ENCODE data around the gene TEX22. TPM values are rescaled to one million over a fixed set of nuclear protein-coding genes. Genes with fewer than 3 reads are reported as not detected.

TEX22 gene
- total RNA-seq, 1 donor from 2014 or later = 4.8 TPM

DNA sequence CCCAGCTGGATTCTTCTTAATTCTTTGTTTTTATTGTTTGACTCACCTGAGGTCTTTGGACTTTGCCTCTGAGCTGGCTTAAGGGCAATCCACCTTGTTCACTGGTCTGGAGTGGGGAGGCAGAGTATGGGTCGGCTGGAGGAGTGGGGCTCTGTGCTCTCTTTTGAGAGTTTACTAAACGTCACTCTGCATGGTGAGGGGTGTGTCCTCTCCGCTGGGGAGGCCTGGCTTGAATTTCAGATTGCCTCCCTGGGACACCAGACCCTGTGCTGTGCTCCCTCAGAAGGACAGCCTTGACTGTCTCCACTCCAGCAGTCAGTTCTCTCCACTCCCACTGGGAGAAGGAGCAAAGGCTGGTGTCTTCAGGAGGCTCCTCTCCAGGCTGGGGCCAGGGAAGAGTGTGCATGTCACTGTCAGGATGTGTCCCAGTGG, 19.4 kb downstream of the TEX22 start:
- peaks cover 11% of the 10 kb centered on the region for H3K27me3 Mint-ChIP-seq (ENCODE audit: low read depth)
- no peak overlapping the region for H3K27ac Mint-ChIP-seq
- H3K9me3 Mint-ChIP-seq = no peaks in the 10 kb centered on the region
- TF ChIP-seq, protein P1, sequence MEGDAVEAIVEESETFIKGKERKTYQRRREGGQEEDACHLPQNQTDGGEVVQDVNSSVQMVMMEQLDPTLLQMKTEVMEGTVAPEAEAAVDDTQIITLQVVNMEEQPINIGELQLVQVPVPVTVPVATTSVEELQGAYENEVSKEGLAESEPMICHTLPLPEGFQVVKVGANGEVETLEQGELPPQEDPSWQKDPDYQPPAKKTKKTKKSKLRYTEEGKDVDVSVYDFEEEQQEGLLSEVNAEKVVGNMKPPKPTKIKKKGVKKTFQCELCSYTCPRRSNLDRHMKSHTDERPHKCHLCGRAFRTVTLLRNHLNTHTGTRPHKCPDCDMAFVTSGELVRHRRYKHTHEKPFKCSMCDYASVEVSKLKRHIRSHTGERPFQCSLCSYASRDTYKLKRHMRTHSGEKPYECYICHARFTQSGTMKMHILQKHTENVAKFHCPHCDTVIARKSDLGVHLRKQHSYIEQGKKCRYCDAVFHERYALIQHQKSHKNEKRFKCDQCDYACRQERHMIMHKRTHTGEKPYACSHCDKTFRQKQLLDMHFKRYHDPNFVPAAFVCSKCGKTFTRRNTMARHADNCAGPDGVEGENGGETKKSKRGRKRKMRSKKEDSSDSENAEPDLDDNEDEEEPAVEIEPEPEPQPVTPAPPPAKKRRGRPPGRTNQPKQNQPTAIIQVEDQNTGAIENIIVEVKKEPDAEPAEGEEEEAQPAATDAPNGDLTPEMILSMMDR (IDR thresholded peaks at IDR 0.05; ENCODE audit: unreplicated experiment) = no peak
- peaks cover 32% of the 10 kb centered on the region for H3K4me1 Mint-ChIP-seq
- peaks cover 2% of the 10 kb centered on the region for H3K36me3 Mint-ChIP-seq
- no peak for DNase-seq (ENCODE audit: low spot score in 2 of 2, unreplicated experiment in 2 of 2)
- H3K4me3 Mint-ChIP-seq = peak overlapping the region; percentile 72

DNA sequence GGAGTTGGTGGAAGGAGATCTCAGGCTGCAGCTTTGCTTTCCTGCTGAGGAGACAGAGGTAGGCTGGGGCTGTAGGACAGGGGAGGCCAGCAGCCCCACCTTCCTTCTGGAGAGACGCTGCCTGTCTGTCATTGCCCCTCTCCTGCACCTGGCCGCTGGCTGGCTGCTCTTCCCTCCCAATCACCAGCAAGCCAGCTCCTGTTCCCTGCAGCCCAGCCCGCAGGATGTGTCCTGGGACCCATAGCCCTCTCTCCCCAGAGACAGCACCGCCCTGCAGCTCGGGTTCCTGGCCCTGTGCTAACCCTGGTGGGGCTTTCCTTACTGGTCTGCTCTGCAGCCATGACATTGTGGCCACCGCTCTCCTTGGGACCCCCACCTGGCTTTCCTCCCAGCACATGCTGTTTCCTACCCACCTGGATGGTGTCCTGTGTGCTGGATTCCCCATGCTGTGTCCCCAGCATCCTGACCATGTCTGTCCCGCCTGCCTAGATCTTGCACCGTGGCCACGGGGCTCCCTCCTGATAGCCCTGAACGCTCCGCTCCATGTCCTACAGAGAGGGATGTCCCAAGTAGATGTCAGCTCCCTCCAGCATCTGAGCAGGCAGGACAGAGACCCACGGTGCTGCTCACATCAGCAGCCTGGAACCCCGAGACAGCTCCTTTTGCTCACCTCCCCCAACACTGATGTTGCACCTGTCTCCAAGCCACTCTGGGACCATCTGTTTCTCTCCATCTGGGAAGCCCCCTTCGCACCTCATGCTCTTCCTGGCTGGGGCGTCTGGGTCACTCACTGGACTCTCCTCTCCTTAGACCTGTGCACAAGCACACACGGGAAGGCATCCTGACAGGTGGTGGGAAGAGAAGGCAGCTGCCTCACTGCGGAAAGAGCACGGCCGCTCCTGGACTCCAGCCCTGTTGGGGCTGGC, 20.2 kb downstream of the TEX22 start:
- DNase-seq (ENCODE audit: low spot score in 2 of 2, unreplicated experiment in 2 of 2) = no peak
- H3K27ac Mint-ChIP-seq = peak overlapping the region; percentile 43
- peaks cover 34% of the 10 kb centered on the region for H3K4me1 Mint-ChIP-seq
- TF ChIP-seq, protein P1 (IDR thresholded peaks at IDR 0.05; ENCODE audit: unreplicated experiment) = no peak
- peaks cover 3% of the 10 kb centered on the region for H3K27me3 Mint-ChIP-seq (ENCODE audit: low read depth)
- peaks cover 2% of the 10 kb centered on the region for H3K36me3 Mint-ChIP-seq
- no peaks in the 10 kb centered on the region for H3K9me3 Mint-ChIP-seq
- peak overlapping the region; percentile 72 for H3K4me3 Mint-ChIP-seq

DNA sequence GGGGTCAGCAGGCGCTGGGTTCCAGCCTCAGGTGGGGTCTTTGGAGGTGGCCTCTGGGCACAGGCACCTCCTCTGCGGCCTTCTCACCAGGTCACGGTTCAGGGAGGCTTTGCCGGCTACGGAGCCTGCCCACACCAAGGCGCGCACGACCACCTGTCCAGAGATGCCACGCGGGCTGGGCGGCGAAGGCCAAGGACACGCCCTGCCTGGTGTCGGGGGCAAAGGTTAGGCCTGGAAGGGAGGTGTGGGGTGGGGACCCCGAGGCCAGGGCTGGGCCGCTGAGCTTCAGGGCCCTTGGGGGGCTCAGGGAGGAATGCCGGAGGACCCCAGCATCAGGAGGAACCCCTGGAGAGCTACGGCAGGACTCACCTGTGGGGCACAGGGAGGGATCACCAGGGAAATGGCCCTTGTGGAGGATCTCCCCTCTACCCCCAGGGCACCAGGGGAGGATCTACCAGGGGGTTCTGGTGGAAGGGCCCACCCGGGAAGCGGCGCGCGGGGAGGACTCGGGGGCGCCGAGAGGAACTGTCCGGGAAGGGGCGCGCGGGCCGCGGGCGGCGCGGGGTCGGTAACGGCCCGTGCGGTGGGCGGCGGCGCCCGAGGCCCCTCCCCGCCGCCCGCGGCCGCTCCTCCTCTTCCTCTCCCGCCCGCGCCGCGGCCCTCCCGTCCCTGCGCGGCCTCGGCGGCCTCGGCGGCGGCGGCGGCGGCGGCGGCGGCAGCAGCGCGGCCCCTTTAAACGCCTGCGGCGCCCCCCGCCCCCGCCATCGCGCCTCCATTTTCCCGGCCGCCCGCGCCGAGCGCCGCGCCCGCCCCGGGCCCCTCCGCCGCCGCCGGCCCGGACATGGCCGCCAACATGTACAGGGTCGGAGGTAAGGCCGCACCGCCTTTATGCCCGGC, 21.1 kb downstream of the TEX22 start, which contains the start of gene MTA1:
Gene MTA1 (plus strand): TSS at position 633 of the 897 bp plus-strand sequence. CDS start 209 bp downstream, at position 842.
- DNase-seq (ENCODE audit: low spot score in 2 of 2, unreplicated experiment in 2 of 2) = no peak

DNA sequence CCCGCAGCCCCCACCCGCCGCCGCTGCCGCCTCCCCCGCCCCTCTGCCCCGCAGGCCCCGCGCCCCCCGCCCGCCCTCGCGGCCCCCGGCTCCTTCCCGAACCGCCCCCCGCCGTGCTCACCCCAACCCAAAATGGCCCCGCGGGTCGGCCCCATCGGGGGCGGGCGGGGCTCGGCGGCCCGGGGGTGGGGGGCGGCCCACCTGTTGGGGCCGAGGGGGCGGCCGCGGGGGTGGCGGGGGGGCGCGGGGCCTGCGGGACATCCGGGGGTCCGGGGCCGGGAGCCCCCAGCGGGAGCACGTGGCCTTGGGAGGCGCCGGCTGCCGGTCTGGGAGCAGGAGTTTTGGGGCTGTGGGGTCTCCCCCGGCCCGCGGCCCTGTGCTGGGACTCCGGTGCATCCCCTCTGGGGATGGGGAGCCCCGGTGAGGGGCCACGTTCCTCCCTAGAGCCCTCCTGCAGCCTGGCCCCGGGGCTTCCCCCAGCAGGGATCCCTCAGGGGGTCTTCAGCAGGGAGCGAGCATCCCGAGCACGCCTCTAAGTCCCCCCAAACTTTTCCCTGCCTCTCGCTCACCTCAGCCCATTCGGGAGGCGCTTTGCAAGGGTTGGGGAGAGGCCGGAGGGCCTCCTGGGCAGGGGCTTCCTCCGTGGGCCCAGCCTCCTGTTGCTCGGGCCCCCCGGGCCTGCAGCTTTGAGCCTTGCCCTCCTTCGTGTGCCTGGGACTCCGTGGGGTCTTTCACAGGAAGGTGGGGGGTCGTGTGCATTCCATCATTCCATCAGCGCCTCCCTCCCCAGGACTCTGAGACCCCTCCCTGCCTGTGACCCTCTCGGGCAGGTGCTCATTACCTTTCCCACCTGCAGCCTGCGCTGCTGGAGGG, 22.0 kb downstream of the TEX22 start:
- no peak for DNase-seq (ENCODE audit: low spot score in 2 of 2, unreplicated experiment in 2 of 2)
- TF ChIP-seq, protein P1 (IDR thresholded peaks at IDR 0.05; ENCODE audit: unreplicated experiment) = no peak
- peaks cover 2% of the 10 kb centered on the region for H3K36me3 Mint-ChIP-seq
- H3K9me3 Mint-ChIP-seq = no peaks in the 10 kb centered on the region
- peak overlapping the region; percentile 90 for H3K27ac Mint-ChIP-seq
- H3K27me3 Mint-ChIP-seq (ENCODE audit: low read depth) = no peaks in the 10 kb centered on the region
- H3K4me1 Mint-ChIP-seq = peaks cover 33% of the 10 kb centered on the region
- H3K4me3 Mint-ChIP-seq = peak overlapping the region; percentile 84

More for the DNA sequence above, 21.1 kb downstream of the TEX22 start, which contains the start of gene MTA1:
- Mint-ChIP-seq H3K9me3 (no peaks in the 10 kb centered on the region), H3K4me3 (peak within 1 kb of the TSS; percentile 84), H3K27ac (peak within 1 kb of the TSS; percentile 90), H3K36me3 (peaks cover 2% of the 10 kb centered on the region), H3K27me3 (ENCODE audit: low read depth) (no peaks in the 10 kb centered on the region), H3K4me1 (peaks cover 34% of the 10 kb centered on the region)
- TF ChIP-seq, protein P1 (IDR thresholded peaks at IDR 0.05; ENCODE audit: unreplicated experiment) = no peak
